GM11168 (cell line): ENCODE data around the gene PROZ.
"Not testable (repeated sequence)": the region's sequence is repeated elsewhere in the genome, so short reads cannot be mapped to it uniquely, and the experiment has no call there.

ENCODE experiments used
- in situ Hi-C: fragments of 300-500 bp; cut with MboI; formaldehyde crosslinking; loops from one replicate; pipeline ENCODE4 v1.12.0; 2022; ENCODE audit warnings: low sequenced_read_pairs; ENCODE audit not compliant: unreplicated experiment

The PROZ gene, protein sequence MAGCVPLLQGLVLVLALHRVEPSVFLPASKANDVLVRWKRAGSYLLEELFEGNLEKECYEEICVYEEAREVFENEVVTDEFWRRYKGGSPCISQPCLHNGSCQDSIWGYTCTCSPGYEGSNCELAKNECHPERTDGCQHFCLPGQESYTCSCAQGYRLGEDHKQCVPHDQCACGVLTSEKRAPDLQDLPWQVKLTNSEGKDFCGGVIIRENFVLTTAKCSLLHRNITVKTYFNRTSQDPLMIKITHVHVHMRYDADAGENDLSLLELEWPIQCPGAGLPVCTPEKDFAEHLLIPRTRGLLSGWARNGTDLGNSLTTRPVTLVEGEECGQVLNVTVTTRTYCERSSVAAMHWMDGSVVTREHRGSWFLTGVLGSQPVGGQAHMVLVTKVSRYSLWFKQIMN

DNA sequence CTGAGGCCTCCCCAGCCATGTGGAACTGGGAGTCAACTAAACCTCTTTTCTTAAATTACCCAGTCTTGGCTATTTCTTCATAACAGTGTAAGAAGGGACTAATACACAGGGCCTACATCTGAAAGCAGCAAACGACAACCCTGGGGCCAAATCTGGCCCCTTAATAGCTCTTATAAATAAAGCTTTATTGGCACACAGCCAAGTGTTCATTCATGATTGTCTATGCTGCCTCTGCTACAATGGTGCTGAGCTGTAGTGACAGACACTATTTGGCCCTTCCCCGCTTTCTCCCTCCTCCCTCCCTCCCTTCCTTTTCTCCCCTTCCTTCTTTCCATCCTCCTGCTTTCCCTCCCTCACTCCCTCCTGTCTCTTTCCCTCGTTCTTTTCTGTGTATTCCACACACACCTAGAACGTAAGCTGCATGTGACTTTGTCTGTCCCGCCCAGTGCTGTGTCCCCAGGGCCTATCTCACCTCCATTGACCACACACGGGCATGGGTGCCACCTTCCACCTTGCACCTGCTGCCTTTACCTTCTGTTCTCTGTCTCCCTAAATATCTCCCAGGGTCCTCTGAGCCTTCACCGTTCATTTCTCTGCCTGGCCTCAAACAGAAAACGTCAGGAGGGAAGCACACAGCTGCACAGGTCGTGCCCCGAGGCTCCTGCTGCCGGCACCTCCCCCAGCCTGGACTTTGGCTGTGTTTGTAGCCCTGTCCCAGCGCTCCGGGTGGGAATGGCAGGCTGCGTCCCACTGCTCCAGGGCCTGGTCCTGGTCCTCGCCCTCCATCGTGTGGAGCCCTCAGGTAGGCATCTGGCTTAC is at the start of gene PROZ:
PROZ (plus strand) TSS at position 720 of the 819 bp plus-strand sequence; CDS start at position 733, 13 bp downstream.
- in situ Hi-C loops, result no loop called here

DNA sequence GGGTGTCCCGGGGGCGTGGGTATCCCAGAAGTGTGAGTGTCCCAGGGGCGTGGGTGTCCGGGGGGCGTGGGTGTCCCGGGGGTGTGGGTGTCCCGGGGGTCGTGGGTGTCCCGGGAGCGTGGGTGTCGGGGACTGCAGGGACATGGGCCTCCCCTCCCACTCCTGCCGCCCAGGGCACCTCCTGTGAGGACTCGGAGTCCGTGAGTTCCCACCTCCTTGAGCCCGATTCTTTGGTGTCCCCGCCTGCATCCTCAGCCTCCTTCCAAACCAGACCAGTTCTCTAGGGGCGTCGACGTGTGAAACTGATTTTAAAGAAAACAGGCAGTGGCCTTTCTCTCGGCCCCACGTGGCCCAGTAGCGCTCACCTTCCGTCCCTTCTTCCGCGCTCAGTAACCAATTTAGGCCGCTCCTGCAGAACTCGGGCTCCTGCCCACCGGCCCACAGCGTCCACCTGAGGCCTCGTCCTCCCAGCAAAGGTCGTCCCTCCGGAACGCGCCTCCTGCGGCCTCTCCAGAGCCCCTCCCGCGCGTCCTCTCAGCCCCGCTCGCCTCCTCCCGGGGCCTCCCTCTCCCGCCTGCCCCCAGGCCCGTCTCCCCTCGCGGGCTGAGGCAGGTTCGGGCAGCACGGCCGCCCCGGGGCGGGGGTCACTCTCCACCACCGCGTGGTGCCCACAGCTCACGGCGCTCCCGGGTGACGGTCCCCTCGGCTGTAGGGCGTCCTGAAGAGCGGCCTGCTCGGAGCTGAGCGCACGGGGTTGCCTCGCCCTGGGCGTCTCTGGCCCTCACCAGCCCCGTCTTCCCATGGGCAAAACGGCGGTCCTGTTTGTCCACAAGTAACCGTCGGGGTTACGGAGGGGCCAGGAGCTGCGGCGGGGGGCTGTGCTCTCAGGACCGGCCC is 49.0 kb upstream of the PROZ start:
- in situ Hi-C loops, result no loop called here

GRCh38 chr13:113110048-113110851 is 48.2 kb upstream of the PROZ start:
- in situ Hi-C loops, result no loop called here

DNA sequence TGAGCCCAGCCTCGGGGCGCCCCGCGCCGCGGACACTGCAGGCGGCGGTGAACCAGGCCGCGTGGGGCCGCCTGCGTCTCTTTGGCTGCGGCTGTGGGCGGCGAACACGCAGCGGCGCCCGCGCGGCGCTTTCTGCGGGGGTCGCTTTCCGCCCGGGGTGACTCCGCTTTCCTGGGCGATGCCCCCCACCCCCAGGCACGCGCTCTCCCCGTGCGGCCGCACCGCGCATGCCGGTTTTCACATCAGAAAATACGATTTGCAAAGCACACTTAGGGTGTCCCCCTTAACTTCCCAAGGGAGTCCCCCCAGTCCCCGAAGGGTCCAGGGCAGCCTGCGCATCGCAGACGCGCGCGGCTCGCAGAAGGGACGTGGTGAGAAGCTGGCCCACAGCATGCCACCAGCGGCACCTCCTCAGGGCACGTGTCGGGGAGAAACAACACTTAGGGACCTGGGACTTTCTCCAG is 47.6 kb upstream of the PROZ start:
- in situ Hi-C loops, result no loop called here

DNA sequence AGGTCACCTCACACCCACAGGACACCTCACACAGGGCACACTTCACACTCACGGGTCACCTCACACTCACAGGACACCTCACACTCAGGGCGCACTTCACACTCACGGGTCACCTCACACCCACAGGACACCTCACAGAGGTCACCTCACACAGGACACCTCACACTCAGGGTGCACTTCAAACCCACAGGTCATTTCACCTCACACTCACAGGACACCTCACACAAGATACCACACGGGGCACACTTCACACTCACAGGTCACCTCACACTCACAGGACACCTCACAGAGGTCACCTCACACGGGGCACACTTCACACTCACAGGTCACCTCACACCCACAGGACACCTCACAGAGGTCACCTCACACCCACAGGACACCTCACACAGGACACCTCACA is 46.6 kb upstream of the PROZ start:
- in situ Hi-C loops, result not testable (repeated sequence)

DNA sequence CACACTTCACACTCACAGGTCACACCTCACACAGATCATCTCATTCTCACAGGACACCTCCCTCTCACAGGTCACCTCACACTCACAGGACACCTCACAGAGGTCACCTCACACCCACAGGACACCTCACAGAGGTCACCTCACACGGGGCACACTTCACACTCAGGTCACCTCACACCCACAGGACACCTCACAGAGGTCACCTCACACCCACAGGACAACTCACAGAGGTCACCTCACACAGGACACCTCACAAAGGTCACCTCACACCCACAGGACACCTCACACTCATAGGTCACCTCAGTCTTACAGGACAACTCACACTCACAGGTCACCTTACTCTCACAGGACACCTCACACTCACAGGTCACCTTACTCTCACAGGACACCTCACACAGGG is 46.0 kb upstream of the PROZ start:
- in situ Hi-C loops, result not testable (repeated sequence)

DNA sequence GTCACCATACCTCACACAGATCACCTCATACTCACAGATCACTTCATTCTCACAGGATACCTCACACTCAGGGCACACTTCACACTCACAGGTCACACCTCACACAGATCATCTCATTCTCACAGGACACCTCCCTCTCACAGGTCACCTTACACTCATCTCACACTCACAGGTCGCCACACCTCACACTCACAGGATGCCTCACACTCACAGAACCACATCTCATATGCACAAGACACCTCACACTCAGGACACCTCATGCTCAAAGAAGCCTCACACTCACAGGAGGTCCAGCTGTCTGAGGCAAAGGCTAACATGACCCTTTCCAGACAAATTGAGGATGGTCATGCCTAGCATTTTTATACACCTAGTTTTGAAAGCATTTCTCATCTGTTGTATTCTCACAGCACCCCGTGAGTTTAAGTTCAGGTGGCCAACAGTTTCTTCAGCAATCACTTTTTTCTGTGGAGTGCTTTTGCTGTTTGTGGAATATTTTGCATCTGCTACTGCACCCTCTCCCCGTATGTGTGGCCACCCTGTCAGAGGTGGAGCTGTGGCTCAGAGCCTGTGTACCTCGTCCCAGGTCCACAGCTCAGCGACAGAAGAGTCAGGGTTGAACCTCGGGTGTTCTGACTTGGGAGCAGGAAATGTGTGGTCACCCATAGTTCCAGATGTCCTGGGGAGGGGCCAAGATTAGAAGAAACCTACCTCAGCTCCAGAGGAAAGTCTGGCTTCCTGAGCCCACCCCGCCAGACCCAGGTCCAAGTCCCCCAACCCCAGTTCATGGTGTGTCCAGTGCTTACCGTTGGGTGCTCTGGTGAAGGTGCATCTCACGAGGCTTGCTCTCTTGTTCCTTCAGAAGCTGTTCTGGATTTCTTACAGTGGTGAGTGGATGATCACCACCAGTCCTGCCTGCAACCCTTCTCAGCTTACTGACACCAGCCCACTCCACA is 45.3 kb upstream of the PROZ start:
- in situ Hi-C loops, result no loop called here

DNA sequence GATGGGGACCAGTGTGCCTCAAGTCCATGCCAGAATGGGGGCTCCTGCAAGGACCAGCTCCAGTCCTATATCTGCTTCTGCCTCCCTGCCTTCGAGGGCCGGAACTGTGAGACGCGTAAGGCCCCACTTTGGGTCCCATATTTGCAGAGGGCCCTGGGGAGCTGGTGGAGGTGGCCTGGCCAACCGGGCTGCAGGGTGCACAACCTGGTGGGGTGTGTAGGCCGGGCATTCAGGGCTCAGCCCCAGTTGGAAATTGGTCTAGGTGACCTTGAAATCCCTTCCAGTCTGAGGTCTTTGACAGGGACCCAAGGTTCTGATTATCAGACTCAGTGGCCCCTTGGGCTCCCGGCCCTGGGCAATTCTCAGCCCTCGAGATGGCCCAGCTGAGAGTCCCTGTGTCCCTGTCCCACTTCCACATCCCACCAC is 44.6 kb upstream of the PROZ start:
- in situ Hi-C loops, result no loop called here

- in situ Hi-C loops, result no loop called here
Measured at GRCh38 chr13:113114511-113115362, 43.7 kb upstream of the PROZ start.

- in situ Hi-C loops, result no loop called here
Measured at GRCh38 chr13:113115363-113116205, 42.9 kb upstream of the PROZ start.

- in situ Hi-C loops, result no loop called here
Measured at GRCh38 chr13:113116206-113116800, 42.1 kb upstream of the PROZ start.

DNA sequence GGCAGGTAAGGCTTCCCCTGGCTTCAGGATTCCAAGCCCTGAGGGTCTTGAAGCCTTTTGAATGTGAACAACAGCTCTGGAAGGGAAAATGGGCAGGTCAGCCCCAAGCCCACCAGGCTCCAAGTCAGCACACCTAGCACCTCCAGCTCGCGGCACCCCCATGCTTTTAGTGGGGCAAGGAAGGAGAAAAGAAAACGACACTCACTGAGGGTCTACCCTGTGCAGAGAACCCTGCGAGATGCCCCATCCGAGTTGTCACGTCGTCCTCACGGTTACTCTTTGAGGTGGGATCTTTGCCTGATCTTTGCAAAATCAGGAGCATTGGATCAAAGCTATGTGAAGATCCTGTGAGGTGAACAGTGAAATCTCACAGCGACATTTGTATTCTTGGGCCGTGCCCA is 41.6 kb upstream of the PROZ start:
- in situ Hi-C loops, result no loop called here

DNA sequence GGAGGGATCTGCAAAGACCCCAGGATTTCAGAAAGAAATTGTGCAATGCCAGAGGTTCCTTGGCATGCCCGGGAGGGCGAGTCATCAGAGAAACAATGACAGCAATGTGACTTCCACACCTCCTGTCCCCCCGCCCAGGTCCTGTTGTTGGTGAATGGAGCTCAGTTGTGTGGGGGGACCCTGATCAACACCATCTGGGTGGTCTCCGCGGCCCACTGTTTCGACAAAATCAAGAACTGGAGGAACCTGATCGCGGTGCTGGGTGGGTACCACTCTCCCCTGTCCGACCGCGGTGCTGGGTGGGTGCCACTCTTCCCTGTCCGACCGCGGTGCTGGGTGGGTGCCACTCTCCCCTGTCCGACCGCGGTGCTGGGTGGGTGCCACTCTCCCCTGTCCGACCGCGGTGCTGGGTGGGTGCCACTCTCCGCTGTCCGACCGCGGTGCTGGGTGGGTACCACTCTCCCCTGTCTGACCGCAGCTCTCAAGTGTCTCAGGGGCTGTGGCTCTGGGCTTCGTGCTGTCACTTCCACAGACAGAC is 41.0 kb upstream of the PROZ start:
- in situ Hi-C loops, result no loop called here

- in situ Hi-C loops, result no loop called here
Measured at GRCh38 chr13:113117911-113118260, 40.6 kb upstream of the PROZ start.

- in situ Hi-C loops, result no loop called here
Measured at GRCh38 chr13:113118261-113119021, 40.0 kb upstream of the PROZ start.
